Measurements from ENCODE around the gene CASP3. TPM values are rescaled to one million over a fixed set of nuclear protein-coding genes. Genes with fewer than 3 reads are reported as not detected.

CASP3 gene
- total and polyA plus RNA-seq, 2 experiments from 2014 or later, result 28.7 to 50.1 TPM

- no peaks in the 10 kb centered on the region for H3K36me3 ChIP-seq
- H3K9me3 ChIP-seq (ENCODE audit: low read depth), result no peaks in the 10 kb centered on the region
- TF ChIP-seq CTCF (IDR thresholded peaks at IDR 0.05; ENCODE audit: low read depth, low read length), result no peak
- peaks cover 15% of the 10 kb centered on the region for H3K4me1 ChIP-seq (ENCODE audit: low read depth)
- no peak overlapping the region for H3K4me3 ChIP-seq
- no peak for DNase-seq (ENCODE audit: low read depth in 1 of 2, low spot score in 1 of 2)
- H3K27ac ChIP-seq, result no peak overlapping the region
- H3K27me3 ChIP-seq, result no peaks in the 10 kb centered on the region
Measured at GRCh38 chr4:184643731-184644130, 5.5 kb downstream of the CASP3 start.

GRCh38 chr4:184641451-184641850 is 7.8 kb downstream of the CASP3 start:
- no peak overlapping the region for H3K4me3 ChIP-seq
- peaks cover 10% of the 10 kb centered on the region for H3K36me3 ChIP-seq
- no peak overlapping the region for H3K27ac ChIP-seq
- no peak for TF ChIP-seq CTCF (IDR thresholded peaks at IDR 0.05; ENCODE audit: low read depth, low read length)
- H3K4me1 ChIP-seq (ENCODE audit: low read depth), result peaks cover under 1% of the 10 kb centered on the region
- H3K9me3 ChIP-seq (ENCODE audit: low read depth), result no peaks in the 10 kb centered on the region
- H3K27me3 ChIP-seq, result no peaks in the 10 kb centered on the region
- DNase-seq (ENCODE audit: low read depth in 1 of 2, low spot score in 1 of 2), result no peak

GRCh38 chr4:184641022-184641421 is 8.2 kb downstream of the CASP3 start:
- no peak for DNase-seq (ENCODE audit: low read depth in 1 of 2, low spot score in 1 of 2)
- Histone ChIP-seq H3K4me3 (no peak overlapping the region), H3K9me3 (ENCODE audit: low read depth) (no peaks in the 10 kb centered on the region), H3K36me3 (peaks cover 13% of the 10 kb centered on the region), H3K27ac (no peak overlapping the region), H3K4me1 (ENCODE audit: low read depth) (no peaks in the 10 kb centered on the region), H3K27me3 (no peaks in the 10 kb centered on the region)
- no peak for TF ChIP-seq CTCF (IDR thresholded peaks at IDR 0.05; ENCODE audit: low read depth, low read length)

GRCh38 chr4:184636897-184637296 is 12.3 kb downstream of the CASP3 start:
- Histone ChIP-seq H3K27me3 (no peaks in the 10 kb centered on the region), H3K9me3 (ENCODE audit: low read depth) (no peaks in the 10 kb centered on the region), H3K4me1 (ENCODE audit: low read depth) (no peaks in the 10 kb centered on the region), H3K4me3 (no peak overlapping the region), H3K27ac (no peak overlapping the region), H3K36me3 (peaks cover 22% of the 10 kb centered on the region)
- no peak for DNase-seq (ENCODE audit: low read depth in 1 of 2, low spot score in 1 of 2)
- no peak for TF ChIP-seq CTCF (IDR thresholded peaks at IDR 0.05; ENCODE audit: low read depth, low read length)

GRCh38 chr4:184636144-184636543 is 13.1 kb downstream of the CASP3 start:
- H3K9me3 ChIP-seq (ENCODE audit: low read depth), result no peaks in the 10 kb centered on the region
- H3K27ac ChIP-seq, result no peak overlapping the region
- no peak for TF ChIP-seq CTCF (IDR thresholded peaks at IDR 0.05; ENCODE audit: low read depth, low read length)
- H3K4me3 ChIP-seq, result no peak overlapping the region
- H3K4me1 ChIP-seq (ENCODE audit: low read depth), result no peaks in the 10 kb centered on the region
- H3K36me3 ChIP-seq, result peaks cover 28% of the 10 kb centered on the region
- no peaks in the 10 kb centered on the region for H3K27me3 ChIP-seq
- no peak for DNase-seq (ENCODE audit: low read depth in 1 of 2, low spot score in 1 of 2)

- DNase-seq (ENCODE audit: low read depth in 1 of 2, low spot score in 1 of 2), result peak in 1 of 2 donors; percentile 36
- no peak for TF ChIP-seq CTCF (IDR thresholded peaks at IDR 0.05; ENCODE audit: low read depth, low read length)
- Histone ChIP-seq H3K4me1 (ENCODE audit: low read depth) (no peaks in the 10 kb centered on the region), H3K36me3 (peaks cover 35% of the 10 kb centered on the region), H3K4me3 (no peak overlapping the region), H3K27me3 (no peaks in the 10 kb centered on the region), H3K27ac (no peak overlapping the region), H3K9me3 (ENCODE audit: low read depth) (no peaks in the 10 kb centered on the region)
Measured at GRCh38 chr4:184635381-184635780, 13.9 kb downstream of the CASP3 start.
